Measurements from ENCODE around the gene HAUS7. TPM values are rescaled to one million over a fixed set of nuclear protein-coding genes. Genes with fewer than 3 reads are reported as not detected.

Gene HAUS7
- total RNA-seq, 1 donor from 2014 or later: 16.6 TPM

- no peak for ATAC-seq
Observed at GRCh38 chrX:153476666-153477363, 6.4 kb upstream of the HAUS7 start.

- no peak for ATAC-seq
Observed at GRCh38 chrX:153475751-153476281, 5.4 kb upstream of the HAUS7 start.

DNA sequence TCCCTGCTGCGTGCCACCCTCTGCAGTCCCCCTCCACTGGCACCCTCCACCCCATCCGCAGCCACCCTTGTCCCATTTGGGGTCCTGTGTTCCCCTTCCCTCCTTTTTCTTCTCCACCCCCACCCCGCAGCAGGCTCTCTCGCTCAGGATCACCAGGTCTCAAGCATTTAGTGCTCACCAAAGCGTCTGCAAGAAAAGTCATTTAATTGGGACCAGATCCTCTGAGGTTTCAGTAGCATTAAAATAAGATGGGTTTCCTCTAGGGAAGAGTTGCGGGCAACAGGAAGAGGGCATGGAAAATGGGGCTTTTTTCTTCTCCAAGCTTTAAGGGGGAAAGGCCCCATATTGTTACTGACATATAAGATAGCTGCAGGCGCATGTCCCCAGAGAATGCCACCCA lies 4.9 kb upstream of the HAUS7 start:
- no peak for ATAC-seq

GRCh38 chrX:153474718-153475117 lies 4.3 kb upstream of the HAUS7 start:
- ATAC-seq: no peak

GRCh38 chrX:153474266-153474665 lies 3.9 kb upstream of the HAUS7 start:
- ATAC-seq: no peak

GRCh38 chrX:153473126-153473525 lies 2.8 kb upstream of the HAUS7 start:
- no peak for ATAC-seq

DNA sequence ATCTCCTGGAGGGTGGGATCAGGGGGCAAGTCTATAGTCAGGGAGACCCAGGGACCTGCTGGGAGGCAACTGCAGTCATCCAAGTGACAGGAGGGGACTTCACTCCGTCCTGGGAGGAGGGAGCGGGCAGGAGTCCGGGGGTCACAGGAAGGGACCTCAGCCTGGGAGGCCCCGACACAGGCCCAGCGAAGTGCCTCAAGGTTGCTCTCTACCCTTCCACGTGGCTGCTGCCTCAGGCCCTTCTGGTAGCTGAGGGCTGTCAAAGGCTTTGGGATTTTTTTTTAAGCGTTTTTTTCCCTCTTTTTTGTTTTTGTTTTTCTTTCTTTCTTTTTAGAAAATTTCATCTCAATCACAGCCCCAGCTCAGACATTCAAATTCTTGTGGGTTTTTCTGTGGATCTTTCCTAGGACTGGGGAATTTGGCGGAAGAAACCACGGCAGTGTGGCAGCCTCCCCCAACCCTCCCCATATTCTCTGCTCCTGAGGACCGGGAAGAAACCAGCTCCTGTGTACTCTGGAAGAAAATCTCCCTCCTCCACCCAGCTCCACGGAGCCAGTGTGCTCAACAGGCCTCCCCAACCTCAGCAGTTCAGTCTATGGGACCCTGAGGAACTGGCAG lies 1.4 kb upstream of the HAUS7 start:
- no peak for ATAC-seq

- ATAC-seq: peak; percentile 22
Observed at GRCh38 chrX:153469811-153470410, 465 bp downstream of the HAUS7 start.

GRCh38 chrX:153468008-153468580 lies 2.3 kb downstream of the HAUS7 start:
- no peak for ATAC-seq

DNA sequence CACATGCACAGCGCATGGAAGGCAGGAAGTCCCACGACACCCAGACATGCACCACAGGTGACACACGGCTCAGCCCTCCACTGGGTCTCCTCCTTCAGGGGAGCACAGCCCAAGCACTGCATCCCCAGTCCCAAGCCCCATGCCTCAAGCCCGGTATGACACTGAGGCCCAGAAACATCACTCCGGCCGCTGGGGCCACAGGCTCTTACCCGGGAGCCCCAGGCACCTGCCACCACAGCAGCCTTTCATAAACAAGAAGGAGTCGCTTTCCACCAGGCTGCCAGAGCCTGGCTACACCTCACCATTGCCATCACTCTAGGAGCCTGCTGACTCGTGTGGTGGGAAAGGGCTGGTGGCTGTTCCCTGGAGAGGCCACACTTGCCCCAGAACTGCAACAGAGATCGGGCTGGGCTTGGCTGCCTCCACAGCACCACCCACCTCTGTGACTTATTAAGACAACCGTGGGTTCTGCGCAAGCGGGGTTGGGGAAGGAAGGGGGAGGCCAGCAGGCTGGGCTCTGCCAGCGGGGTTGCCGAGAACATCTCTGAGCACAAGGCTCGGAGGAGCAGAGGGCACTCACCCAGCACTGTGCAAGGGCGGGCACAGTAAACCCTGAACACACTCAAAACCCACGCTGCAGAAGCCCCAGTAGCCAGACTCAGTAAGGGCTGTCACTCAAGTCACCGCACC lies 4.5 kb downstream of the HAUS7 start:
- no peak for ATAC-seq

- ATAC-seq: no peak
Observed at GRCh38 chrX:153464116-153464515, 6.3 kb downstream of the HAUS7 start.

DNA sequence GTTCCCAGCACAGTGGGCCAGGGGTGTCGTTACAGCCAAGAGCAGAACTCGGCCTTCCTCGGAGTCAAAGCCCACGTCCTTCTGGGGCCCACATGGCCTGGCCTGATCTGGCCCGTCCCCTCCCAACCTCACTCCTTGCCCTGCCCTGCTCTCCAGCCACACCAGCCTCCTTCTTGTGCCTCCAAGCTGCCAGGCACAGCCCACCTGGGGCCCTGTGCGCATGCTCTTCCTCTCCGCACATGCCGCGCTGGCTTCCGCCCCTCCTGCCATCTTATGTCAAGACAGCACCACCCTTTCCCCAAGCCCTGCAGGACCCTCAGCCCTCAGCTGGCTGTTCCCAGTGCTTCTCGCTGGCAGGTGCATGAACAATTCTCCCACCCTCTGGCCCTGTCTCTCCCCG lies 6.8 kb downstream of the HAUS7 start:
- ATAC-seq: no peak

- ATAC-seq: no peak
Observed at GRCh38 chrX:153463031-153463430, 7.3 kb downstream of the HAUS7 start.

DNA sequence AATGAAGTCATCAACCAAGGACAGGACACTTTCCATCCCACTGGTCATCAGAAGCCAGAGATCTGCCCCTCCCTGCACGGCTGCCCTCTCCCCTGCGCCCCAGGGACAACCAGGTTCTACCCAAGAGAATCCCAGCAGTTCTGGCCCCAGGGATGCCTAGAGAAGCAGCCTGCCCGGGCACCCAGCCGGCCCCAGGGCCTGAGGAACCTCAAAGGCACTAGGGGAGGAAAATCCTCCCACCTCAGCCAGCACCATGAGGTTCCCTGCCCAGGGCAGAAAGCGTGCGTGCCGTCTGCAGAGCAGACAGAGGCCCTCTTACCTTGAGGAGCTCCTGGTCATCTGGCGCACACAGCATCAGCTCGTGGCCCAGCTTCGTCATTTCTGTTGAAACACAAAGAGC lies 8.1 kb downstream of the HAUS7 start:
- ATAC-seq: no peak

DNA sequence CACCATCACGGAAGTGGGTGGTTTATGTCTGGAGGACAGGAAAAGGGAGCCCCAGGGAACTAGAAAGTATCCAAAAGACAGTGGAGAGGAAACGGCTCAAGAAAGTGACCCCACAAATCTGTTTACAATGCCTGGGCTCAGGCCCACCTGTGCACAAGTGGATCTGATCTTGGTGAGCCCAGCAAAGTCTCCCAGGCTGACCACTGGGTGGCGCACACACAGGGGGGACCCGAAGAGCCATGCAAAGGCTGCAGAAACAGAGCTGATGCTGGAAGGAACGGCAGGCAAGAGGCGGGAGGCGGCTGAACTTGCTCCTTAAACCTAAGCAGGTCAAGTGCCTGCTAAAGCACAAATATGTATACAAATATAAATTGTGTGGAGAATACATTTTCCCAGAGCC lies 9.6 kb downstream of the HAUS7 start:
- ATAC-seq: no peak

DNA sequence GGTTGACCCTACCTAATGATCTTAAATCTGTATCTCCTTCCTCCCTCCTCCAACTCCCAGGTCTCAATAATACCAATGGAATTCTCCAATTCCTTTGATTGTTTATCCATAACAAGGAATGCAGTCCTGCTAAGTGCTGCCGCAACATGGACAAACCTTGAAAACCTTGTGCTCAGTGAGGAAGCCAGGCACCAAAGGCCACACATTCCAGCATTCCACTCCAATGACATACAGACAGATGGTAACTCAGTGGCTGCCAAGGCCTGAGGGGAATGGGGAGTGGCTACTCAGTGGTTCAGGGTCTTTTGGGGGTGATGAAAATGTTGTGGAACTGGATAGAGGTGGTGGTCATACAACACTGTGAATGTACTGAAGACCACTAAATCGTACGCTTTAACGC lies 10.4 kb downstream of the HAUS7 start:
- no peak for ATAC-seq

- no peak for ATAC-seq
Observed at GRCh38 chrX:153458476-153458875, 11.9 kb downstream of the HAUS7 start.

DNA sequence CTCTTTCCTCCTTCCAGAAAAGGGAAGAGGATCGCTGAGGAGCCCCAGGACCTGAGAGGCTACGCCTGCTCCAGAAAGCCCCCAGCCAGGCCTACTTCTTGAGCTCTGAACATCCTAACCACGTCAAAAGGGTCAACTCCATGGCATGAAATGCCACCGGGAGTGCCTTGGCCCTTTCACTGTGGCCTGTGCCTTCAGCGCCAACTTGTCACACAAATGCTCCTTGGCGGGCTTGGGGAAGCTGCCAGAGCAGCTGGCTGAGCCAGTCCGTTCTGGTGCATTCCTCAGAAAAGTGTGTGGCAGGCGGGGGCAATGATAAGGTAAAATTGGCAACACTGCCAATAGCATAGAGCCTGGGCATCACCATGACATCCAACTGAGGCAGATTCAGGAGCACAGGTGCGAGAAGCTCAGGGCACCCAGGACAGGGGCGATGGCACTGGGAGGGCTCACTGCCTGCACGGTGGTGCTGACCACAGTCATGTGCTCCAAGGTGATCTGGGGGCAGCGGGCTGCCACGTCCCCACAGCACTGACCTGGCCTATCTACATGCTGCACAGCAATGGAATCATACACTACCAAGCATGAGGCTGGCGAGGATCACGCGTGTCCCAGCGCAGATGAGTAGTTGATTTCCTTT lies 12.4 kb downstream of the HAUS7 start:
- ATAC-seq: no peak

- no peak for ATAC-seq
Observed at GRCh38 chrX:153457136-153457825, 13.1 kb downstream of the HAUS7 start.

- ATAC-seq: no peak
Observed at GRCh38 chrX:153456704-153457103, 13.7 kb downstream of the HAUS7 start.

DNA sequence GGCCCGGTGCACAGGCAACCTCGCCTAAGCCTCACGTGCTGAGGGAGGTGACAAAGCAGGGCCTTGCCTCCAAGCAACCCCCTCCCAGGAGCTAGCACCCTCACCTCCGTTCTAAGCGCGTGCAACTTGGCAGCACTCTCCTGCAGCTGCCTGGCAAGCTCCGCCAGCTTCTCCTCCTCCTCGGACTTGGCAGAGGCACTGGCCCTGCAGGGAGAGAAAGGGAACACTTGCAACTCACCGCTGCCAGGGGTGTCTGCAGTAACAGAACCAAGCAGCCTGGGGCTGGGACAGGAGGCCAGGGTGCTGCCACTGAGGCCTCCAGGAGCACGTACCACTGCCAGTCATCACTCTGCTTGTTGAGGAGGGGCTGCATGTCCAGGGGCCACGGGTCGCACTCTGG lies 14.2 kb downstream of the HAUS7 start:
- peak; percentile 58 for ATAC-seq

GRCh38 chrX:153455571-153455970 lies 14.8 kb downstream of the HAUS7 start:
- no peak for ATAC-seq

Data from esophagus mucosa (tissue), 1 donor.